Colonic mucosa (tissue), 4 donors: ENCODE data around the gene CYP27A1. TPM values are rescaled to one million over a fixed set of nuclear protein-coding genes. Genes with fewer than 3 reads are reported as not detected.

Source experiments
- DNase-seq: peaks from one replicate; pipeline ENCODE4 v3.0.0-alpha.2; 2020
- H3K27ac ChIP-seq: fragments of 200-600 bp; one replicate; pipeline ENCODE4 v1.8.0; 2021
- H3K27me3 ChIP-seq: fragments of 200-600 bp; one replicate; pipeline ENCODE4 v1.8.0; 2021
- H3K36me3 ChIP-seq: fragments of 200-600 bp; one replicate; pipeline ENCODE4 v1.8.0; 2021
- H3K4me1 ChIP-seq: fragments of 200-600 bp; one replicate; pipeline ENCODE4 v1.8.0; 2021; ENCODE audit warnings: mild to moderate bottlenecking
- H3K4me3 ChIP-seq: fragments of 200-600 bp; one replicate; pipeline ENCODE4 v1.8.0; 2021
- H3K9ac ChIP-seq, 2 donors: one replicate each; pipeline ENCODE4 v1.7.0; 2013; ENCODE audit warnings: control low read depth in 2 of 2, low read depth in 2 of 2, low read length in 2 of 2
- H3K9me3 ChIP-seq: fragments of 200-600 bp; one replicate; pipeline ENCODE4 v1.8.0; 2021
- intact Hi-C: fragments of 100-400 bp; cut with DNase I; formaldehyde crosslinking; loops from one replicate; pipeline ENCODE4 v1.14.1; 2022
- total RNA-seq, 2 donors: library from RNA; stranded (reverse); fragmentation: NEBNext Ultra II Directional in 1 of 2; extraction: Animal tissue kit (Norgen Biotek cat#: 25700) in 1 of 2; gene quantifications; one replicate each; pipeline ENCODE4 v1.2.1, GENCODE V29; 2021
- TF ChIP-seq, protein P1 (sequence below): fragments of 200-600 bp; IDR thresholded peaks from one replicate; pipeline ENCODE4 v1.8.0; 2022; ENCODE audit warnings: antibody characterized with exemption, mild to moderate bottlenecking
- donor health status: healthy.
- donor health status: DM: no; HTN: no; CAD: no.
- donor health status: DM: no; HTN: no; CAD: no.

CYP27A1 gene
- total RNA-seq, 2 donors from 2014 or later: 21.7 to 54.0 TPM

DNA sequence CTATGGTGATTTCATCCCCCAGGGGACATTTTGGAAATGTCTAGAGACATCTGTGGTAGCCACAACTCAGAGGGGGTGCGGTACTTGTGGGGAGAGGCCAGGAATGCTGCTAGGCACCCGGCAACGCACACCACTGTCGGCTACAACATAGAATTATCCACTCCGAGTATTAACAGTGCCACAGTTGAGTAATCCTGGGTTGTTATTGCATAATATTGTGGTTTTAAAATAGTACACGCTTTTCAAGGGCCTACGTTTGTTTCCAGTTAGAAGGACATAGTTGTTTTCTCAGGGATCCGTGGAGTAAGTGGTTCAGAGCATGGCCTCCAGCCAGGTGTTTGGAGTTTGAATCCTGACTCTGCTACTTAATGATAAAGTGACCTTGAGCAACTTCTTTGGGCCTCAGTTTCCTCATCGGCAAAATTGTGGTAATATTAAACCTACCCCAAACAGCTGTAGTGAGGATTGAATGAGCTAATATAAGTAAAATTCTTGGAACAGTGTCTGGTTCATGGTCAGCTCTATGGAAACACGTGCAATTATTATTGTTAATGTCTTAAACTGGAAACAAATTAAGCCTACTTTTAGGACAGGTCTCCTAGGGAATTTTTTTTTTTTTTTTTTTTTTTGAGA is 24.5 kb downstream of the CYP27A1 start:
- Histone ChIP-seq H3K4me3 (no peak overlapping the region), H3K9ac (no peak overlapping the region), H3K9me3 (no peaks in the 10 kb centered on the region), H3K36me3 (no peaks in the 10 kb centered on the region), H3K27ac (peak overlapping the region; percentile 56), H3K27me3 (no peaks in the 10 kb centered on the region), H3K4me1 (no peaks in the 10 kb centered on the region)
- peak; percentile 34 for DNase-seq
- intact Hi-C loops: no loop called here
- TF ChIP-seq, protein P1, sequence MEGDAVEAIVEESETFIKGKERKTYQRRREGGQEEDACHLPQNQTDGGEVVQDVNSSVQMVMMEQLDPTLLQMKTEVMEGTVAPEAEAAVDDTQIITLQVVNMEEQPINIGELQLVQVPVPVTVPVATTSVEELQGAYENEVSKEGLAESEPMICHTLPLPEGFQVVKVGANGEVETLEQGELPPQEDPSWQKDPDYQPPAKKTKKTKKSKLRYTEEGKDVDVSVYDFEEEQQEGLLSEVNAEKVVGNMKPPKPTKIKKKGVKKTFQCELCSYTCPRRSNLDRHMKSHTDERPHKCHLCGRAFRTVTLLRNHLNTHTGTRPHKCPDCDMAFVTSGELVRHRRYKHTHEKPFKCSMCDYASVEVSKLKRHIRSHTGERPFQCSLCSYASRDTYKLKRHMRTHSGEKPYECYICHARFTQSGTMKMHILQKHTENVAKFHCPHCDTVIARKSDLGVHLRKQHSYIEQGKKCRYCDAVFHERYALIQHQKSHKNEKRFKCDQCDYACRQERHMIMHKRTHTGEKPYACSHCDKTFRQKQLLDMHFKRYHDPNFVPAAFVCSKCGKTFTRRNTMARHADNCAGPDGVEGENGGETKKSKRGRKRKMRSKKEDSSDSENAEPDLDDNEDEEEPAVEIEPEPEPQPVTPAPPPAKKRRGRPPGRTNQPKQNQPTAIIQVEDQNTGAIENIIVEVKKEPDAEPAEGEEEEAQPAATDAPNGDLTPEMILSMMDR: no peak

DNA sequence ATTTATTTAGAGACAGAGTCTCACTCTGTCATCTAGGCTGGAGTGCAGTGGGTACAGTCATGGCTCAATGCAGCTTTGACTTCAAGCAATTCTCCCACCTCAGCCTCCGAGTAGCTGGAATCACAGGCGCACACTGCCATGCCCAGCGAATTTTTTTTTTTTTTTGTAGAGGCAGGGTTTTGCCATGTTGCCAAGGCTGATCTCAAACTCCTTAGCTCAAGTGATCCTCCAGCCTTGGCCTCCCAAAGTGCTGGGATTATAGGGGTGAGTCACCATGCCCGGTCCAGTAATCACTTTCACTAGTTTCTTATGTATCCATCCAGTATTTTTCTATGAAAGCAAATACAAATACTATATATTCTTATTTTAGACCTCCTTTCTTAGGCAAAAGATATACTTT is 25.7 kb downstream of the CYP27A1 start:
- TF ChIP-seq, protein P1: no peak
- H3K9ac ChIP-seq: no peak overlapping the region
- H3K9me3 ChIP-seq: no peaks in the 10 kb centered on the region
- no peak overlapping the region for H3K4me3 ChIP-seq
- intact Hi-C loops: no loop called here
- H3K4me1 ChIP-seq: no peaks in the 10 kb centered on the region
- DNase-seq: no peak
- H3K36me3 ChIP-seq: no peaks in the 10 kb centered on the region
- H3K27me3 ChIP-seq: no peaks in the 10 kb centered on the region
- no peak overlapping the region for H3K27ac ChIP-seq

DNA sequence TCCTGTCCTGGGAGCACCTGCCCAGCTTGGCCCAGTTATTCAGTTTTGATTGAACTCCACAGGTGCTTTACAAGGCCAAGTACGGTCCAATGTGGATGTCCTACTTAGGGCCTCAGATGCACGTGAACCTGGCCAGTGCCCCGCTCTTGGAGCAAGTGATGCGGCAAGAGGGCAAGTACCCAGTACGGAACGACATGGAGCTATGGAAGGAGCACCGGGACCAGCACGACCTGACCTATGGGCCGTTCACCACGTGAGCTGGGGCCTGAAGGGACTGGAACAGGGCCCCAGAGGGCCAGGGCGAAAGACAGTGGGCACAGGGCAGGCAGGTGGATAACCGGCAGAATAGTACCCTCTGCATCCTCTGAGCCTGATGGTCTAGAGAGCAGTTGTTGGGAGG is 27.6 kb downstream of the CYP27A1 start:
- Histone ChIP-seq H3K4me1 (no peaks in the 10 kb centered on the region), H3K36me3 (no peaks in the 10 kb centered on the region), H3K4me3 (no peak overlapping the region), H3K27me3 (no peaks in the 10 kb centered on the region), H3K27ac (no peak overlapping the region), H3K9ac (no peak overlapping the region), H3K9me3 (no peaks in the 10 kb centered on the region)
- no peak for DNase-seq
- TF ChIP-seq, protein P1: no peak
- intact Hi-C loops: no loop called here

DNA sequence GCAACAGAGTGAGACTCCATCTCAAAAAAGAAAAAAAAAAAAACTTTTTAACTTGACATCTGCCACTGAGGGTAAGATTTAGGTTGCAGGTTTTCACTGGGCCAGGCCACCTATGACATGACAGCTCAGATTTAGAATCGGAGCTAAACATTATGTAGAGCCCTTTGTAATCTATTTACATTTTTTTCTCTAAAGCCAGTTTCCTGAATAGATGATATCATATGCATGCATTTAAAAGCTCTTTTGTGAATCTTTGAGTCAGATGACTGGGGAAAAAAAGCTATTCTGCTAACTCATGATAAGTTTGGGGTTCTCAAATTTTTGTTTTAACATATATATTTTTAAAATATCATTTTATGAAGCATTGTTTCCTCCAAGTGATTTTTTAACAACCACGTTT is 28.3 kb downstream of the CYP27A1 start:
- TF ChIP-seq, protein P1: no peak
- DNase-seq: no peak
- H3K27me3 ChIP-seq: no peaks in the 10 kb centered on the region
- H3K36me3 ChIP-seq: no peaks in the 10 kb centered on the region
- intact Hi-C loops: no loop called here
- H3K27ac ChIP-seq: no peak overlapping the region
- no peak overlapping the region for H3K9ac ChIP-seq
- H3K9me3 ChIP-seq: no peaks in the 10 kb centered on the region
- H3K4me3 ChIP-seq: no peak overlapping the region
- H3K4me1 ChIP-seq: no peaks in the 10 kb centered on the region

DNA sequence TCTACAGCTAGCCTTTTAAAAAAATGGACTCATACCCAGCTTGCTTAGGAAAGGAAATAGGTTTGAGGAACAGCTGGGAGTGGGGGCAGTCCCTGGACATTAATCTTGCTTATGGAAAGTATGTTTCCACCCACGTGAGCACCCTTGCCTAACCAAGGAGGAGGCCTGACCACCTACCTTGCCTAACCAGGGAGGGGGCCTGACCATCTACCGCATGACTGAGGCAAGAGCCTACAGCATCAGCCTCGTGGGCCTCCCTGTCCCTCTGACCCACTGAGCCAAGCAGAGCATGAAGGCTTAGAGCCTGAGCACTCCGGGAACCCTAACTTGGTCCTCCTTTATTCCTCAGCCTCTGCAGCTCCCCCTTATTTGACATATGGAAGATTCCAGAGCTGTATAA is 29.4 kb downstream of the CYP27A1 start:
- no peak for DNase-seq
- no peaks in the 10 kb centered on the region for H3K27me3 ChIP-seq
- no peaks in the 10 kb centered on the region for H3K4me1 ChIP-seq
- H3K9ac ChIP-seq: no peak overlapping the region
- TF ChIP-seq, protein P1: no peak
- H3K9me3 ChIP-seq: no peaks in the 10 kb centered on the region
- no peak overlapping the region for H3K27ac ChIP-seq
- no peaks in the 10 kb centered on the region for H3K36me3 ChIP-seq
- H3K4me3 ChIP-seq: no peak overlapping the region
- intact Hi-C loops: no loop called here
